ENCODE data around the gene ARSG.
"Not testable (repeated sequence)": the region's sequence is repeated elsewhere in the genome, so short reads cannot be mapped to it uniquely, and the experiment has no call there.

The ARSG gene

DNA sequence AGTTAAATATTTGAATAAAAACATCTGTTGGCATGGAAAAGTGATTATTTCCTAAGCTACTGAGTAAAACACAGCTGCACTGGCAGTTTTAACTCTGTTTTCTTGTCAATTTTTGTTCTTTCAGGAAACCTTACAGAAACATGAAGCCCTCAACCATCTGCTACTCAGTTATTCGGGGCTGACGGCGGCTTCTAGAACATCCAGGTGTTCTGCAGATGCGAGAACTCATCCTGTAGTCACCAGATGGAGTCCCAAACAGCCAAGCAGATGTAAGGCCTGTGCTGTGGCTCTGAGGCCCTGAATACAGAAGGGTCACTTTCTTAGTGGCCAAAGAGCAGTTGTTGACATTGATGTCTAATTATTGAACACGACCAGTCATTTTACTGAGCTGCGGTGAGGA is 15.5 kb downstream of the ARSG start:
- no peak for DNase-seq (ENCODE audit: low spot score)

DNA sequence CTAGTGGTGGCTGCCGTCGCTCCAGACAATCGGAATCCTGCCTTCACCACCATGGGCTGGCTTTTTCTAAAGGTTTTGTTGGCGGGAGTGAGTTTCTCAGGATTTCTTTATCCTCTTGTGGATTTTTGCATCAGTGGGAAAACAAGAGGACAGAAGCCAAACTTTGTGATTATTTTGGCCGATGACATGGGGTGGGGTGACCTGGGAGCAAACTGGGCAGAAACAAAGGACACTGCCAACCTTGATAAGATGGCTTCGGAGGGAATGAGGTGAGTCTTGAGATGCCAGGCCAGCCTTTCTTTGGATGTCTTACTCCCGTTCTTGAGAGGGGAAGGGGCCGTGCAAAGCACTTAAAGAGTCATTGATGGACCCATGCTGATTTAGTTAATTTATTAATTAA is 16.1 kb downstream of the ARSG start:
- no peak for DNase-seq (ENCODE audit: low spot score)

- DNase-seq (ENCODE audit: low spot score) = not testable (repeated sequence)
Measured at GRCh38 chr17:68308486-68308885, 17.2 kb downstream of the ARSG start.

DNA sequence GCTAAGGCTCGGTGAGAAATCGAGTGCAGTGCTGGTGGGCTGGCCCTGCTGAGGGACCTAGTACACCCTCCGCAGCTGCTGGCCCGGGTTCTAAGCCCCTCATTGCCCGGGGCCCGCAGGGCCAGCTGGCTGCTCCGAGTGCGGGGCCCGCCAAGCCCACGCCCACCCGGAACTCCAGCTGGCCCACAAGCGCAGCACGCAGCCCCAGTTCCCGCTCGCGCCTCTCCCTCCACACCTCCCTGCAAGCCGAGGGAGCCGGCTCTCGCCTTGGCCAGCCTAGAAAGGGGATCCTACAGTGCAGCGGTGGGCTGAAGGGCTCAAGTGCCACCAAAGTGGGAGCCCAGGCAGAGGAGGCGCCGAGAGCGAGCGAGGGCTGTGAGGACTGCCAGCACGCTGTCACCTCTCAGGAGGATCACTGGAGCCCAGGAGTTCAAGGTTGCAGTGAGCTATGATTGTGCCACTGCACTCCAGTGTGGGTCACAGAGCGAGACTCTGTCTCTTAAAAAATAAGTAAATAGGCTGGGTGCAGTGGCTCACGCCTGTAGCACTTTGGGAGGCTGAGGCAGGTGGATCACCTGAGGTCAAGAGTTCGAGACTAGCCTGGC is 17.9 kb downstream of the ARSG start:
- not testable (repeated sequence) for DNase-seq (ENCODE audit: low spot score)

- DNase-seq (ENCODE audit: low spot score) = no peak
Measured at GRCh38 chr17:68310152-68310551, 18.9 kb downstream of the ARSG start.

DNA sequence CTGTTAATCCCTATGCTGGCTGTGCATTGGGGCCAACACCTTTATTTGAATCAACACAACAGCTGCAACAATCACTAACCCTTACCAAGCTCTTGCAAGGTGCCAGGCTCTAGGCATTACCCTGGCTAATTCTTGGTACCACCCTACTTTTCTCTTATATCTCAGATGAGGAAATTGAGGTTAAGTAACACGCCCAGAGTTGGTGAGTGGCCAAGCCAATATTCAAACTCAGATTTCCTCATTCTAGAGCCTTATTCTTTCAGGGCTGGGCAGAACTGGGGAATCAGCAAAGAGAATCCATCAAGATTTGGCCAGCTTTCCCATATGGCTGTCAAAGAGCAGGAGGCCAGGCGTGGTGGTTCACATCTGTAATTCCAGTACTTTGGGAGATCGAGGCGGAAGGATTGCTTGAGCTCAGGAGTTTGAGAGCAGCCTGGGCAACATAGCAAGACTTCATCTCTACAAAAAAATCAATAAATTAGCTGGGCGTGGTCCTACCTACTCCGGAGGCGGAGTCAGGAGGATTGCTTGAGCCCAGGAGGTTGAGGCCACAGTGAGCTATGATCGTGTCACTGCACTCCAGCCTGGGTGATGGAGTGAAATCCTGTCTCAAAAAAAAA is 23.7 kb downstream of the ARSG start:
- DNase-seq (ENCODE audit: low spot score) = no peak

- no peak for DNase-seq (ENCODE audit: low spot score)
Measured at GRCh38 chr17:68315930-68316329, 24.6 kb downstream of the ARSG start.

GRCh38 chr17:68317458-68317857 is 26.2 kb downstream of the ARSG start:
- no peak for DNase-seq (ENCODE audit: low spot score)

DNA sequence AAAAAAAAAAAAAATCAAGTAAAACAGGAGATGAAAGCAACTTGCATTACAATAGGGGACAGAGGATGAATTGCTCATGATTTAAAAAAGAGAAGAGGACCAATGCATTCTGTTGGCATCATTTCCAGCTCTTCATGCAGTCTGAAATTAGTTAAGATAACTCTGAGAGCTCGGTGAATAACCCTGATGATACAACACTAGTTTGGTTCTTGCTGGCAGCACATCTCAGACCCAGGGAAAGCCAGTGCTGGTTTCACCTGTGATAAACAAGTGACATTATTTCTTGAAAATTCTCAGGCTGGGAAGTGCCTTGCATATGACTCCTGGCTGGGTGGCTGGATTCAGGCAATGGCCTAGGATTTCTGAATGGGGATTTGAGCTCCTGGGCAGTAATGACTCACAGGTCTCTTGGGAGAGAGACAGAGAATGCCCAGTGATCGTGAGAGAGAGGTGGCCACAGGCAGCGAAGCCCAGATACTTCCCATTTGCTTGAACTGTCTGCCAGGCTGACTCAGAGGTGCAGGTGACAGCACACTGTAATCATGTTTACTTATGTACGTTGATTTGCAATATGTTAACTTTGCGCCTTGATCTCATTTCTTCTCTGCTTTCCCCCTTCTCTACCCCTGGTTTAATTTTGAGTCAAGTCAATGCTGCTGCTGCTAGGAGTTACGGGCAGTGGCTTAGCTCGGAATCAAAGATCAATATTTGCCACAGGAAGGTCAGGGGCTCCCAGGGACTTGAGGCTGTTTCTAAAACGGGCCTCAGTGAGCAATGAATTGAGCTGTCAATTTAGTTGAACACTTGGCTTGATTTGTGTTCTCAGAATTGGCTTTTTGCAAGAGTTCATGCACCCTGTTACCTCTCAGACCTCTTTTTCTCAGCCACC is 27.1 kb downstream of the ARSG start:
- DNase-seq (ENCODE audit: low spot score) = no peak

GRCh38 chr17:68319410-68320162 is 28.3 kb downstream of the ARSG start:
- DNase-seq (ENCODE audit: low spot score) = no peak

GRCh38 chr17:68320311-68320865 is 29.1 kb downstream of the ARSG start:
- DNase-seq (ENCODE audit: low spot score) = no peak

- DNase-seq (ENCODE audit: low spot score) = no peak
Measured at GRCh38 chr17:68320943-68321555, 29.8 kb downstream of the ARSG start.

- DNase-seq (ENCODE audit: low spot score) = no peak
Measured at GRCh38 chr17:68321556-68321954, 30.3 kb downstream of the ARSG start.

DNA sequence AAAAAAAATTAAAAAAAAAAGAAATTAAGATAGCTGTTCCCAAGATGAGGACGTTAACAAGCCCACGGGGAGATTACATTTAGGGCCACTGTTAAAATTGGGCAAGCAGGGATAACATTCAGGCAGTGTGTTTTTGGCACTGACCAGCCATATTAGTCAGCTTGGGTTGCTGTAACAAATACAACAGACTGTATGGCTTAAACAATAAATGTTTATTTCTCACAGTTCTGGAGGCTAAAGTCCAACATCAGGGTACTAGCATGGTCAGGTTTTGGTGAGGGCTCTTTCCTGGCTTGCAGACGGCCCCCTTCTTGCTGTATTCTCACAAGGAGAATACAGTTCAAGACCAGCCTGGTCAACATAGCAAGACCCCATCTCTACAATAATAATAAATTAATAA is 31.3 kb downstream of the ARSG start:
- no peak for DNase-seq (ENCODE audit: low spot score)

GRCh38 chr17:68324114-68324513 is 32.8 kb downstream of the ARSG start:
- DNase-seq (ENCODE audit: low spot score) = no peak

- no peak for DNase-seq (ENCODE audit: low spot score)
Measured at GRCh38 chr17:68324654-68325336, 33.5 kb downstream of the ARSG start.

GRCh38 chr17:68325961-68326360 is 34.7 kb downstream of the ARSG start:
- DNase-seq (ENCODE audit: low spot score) = no peak

GRCh38 chr17:68326681-68327080 is 35.4 kb downstream of the ARSG start:
- DNase-seq (ENCODE audit: low spot score) = no peak

DNA sequence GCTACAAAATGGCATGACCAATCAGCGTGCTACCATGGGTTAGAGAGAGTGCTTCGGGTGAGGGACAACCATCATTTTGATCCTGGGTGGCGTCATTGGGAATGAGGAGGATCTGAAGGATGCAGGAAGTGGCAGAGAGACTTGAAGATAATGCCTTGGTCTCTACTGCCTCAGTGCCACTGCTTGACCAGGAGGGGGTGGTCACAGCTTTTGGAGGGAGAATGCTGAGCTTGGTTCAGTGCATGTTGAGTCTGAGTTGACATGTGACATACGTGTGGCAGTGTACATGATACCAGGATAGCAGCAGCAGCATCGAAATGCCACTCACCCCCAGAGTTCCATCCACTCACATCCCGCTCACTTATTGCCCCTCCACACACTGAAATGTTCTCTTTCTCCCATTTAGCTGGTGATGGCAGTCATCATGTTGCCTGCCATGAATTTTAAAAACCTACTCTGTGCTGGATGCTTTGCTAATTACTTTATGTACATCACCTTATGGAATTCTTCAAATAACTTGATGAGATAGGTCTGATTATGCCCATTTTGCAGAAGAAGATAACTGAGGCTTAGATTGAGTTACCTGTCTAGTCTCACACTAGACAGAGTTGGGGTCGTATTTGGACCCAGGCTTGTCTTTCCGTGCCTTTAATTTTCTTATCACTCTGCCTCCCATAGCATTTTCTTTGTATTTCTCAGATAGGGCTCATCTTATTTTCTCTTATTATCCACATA is 36.7 kb downstream of the ARSG start:
- no peak for DNase-seq (ENCODE audit: low spot score)

DNA sequence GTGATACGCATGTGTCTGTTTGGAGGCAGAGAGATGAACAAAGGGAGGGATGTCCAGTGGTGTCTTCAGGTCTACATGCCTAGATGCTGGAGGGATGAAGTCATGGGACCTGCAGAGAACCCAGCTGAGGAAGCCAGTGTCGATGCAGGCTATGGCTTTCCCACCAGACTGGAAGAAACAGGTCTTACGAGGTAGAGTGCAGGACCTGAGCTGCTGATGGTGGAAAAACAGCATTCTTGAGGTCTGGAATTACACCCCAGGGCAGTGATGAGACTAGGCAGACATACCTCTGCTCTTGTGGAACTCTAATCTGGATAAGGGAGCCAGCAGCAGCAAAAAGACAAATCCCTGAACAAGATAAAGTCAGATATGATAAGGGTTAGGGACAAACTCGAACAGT is 37.4 kb downstream of the ARSG start:
- DNase-seq (ENCODE audit: low spot score) = peak; percentile 33
